ENCODE data around the gene GATA3. TPM values are rescaled to one million over a fixed set of nuclear protein-coding genes. Genes with fewer than 3 reads are reported as not detected.

Gene GATA3
- total and polyA plus RNA-seq, 2 experiments from 2014 or later, result not detected

- Histone ChIP-seq H3K27ac (no peak overlapping the region), H3K36me3 (ENCODE audit: low read depth) (no peaks in the 10 kb centered on the region), H3K4me1 (ENCODE audit: insufficient read depth) (no peaks in the 10 kb centered on the region), H4K20me1 (ENCODE audit: insufficient read depth) (no peaks in the 10 kb centered on the region), H3K4me2 (ENCODE audit: unreplicated experiment) (no peak overlapping the region), H3K9ac (no peak overlapping the region), H3K9me2 (ENCODE audit: insufficient read depth) (no peaks in the 10 kb centered on the region), H2AFZ (no peak overlapping the region), H3K9me3 (ENCODE audit: low read depth) (no peaks in the 10 kb centered on the region), H3K27me3 (replicated peaks; ENCODE audit: insufficient read depth) (peaks cover 13% of the 10 kb centered on the region), H3K79me2 (ENCODE audit: insufficient read depth) (no peaks in the 10 kb centered on the region), H3F3A (ENCODE audit: insufficient read depth) (no peaks in the 10 kb centered on the region), H3K4me3 (no peak overlapping the region)
- in situ Hi-C loops (cut with MboI), result no loop called here
- 21 to 43% methylated on average over 1 of the region's 1 CpG for WGBS, 2 experiments (ENCODE audit: low coverage in 1 of 2, low lambda C conversion rate in 2 of 2, missing lambda C conversion rate in 2 of 2)
- no peak for DNase-seq
- TF ChIP-seq EZH2phosphoT487 (IDR thresholded peaks at IDR 0.05; ENCODE audit: insufficient read depth, low read depth) (no peak), EZH2 (IDR thresholded peaks at IDR 0.05; ENCODE audit: insufficient read depth, poor library complexity, severe bottlenecking) (no peak)
Observed at GRCh38 chr10:8078027-8078426, 23.5 kb downstream of the GATA3 start.

- in situ Hi-C loops (cut with MboI), result no loop called here
- no peak for DNase-seq
- no peaks in the 10 kb centered on the region for H3K79me2 ChIP-seq (ENCODE audit: insufficient read depth)
- H3K36me3 ChIP-seq (ENCODE audit: low read depth), result no peaks in the 10 kb centered on the region
- no peak overlapping the region for H3K9ac ChIP-seq
- H3F3A ChIP-seq (ENCODE audit: insufficient read depth), result no peaks in the 10 kb centered on the region
- no peaks in the 10 kb centered on the region for H3K9me3 ChIP-seq (ENCODE audit: low read depth)
- H2AFZ ChIP-seq, result no peak overlapping the region
- no peak overlapping the region for H3K4me2 ChIP-seq (ENCODE audit: unreplicated experiment)
- H3K27me3 ChIP-seq (replicated peaks; ENCODE audit: insufficient read depth), result peaks cover 13% of the 10 kb centered on the region
- no peak overlapping the region for H3K4me3 ChIP-seq
- no peaks in the 10 kb centered on the region for H3K9me2 ChIP-seq (ENCODE audit: insufficient read depth)
- no peaks in the 10 kb centered on the region for H3K4me1 ChIP-seq (ENCODE audit: insufficient read depth)
- no peak for TF ChIP-seq EZH2 (IDR thresholded peaks at IDR 0.05; ENCODE audit: insufficient read depth, poor library complexity, severe bottlenecking)
- TF ChIP-seq EZH2phosphoT487 (IDR thresholded peaks at IDR 0.05; ENCODE audit: insufficient read depth, low read depth), result no peak
- H3K27ac ChIP-seq, result no peak overlapping the region
- H4K20me1 ChIP-seq (ENCODE audit: insufficient read depth), result no peaks in the 10 kb centered on the region
- WGBS, 2 experiments (ENCODE audit: low coverage in 1 of 2, low lambda C conversion rate in 2 of 2, missing lambda C conversion rate in 2 of 2), result 2 to 3% methylated on average over 3 of the region's 3 CpGs
Observed at GRCh38 chr10:8079126-8079525, 24.6 kb downstream of the GATA3 start.

DNA sequence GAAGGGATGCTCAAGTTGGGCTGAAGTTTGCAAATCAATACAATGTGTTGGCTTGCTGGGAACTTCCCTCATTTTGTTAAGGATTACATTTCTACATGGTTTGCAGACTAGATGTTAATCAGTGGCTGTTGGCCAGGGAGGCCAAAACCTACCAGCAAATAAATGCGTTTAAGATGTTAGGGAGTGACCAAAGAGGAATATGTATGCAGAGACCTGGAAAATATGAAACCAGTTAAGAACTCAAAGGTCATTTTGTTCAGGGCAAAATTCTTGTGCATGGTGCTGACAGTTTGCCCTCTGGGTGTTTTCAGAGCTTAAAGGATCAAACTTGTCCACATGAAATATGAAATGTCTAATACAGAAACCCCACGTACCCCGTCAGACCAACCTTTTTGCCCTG is 30.3 kb downstream of the GATA3 start:
- Histone ChIP-seq H3K27ac (no peak overlapping the region), H3K4me3 (no peak overlapping the region), H3K4me1 (ENCODE audit: insufficient read depth) (no peaks in the 10 kb centered on the region), H3K9me3 (ENCODE audit: low read depth) (no peaks in the 10 kb centered on the region), H4K20me1 (ENCODE audit: insufficient read depth) (no peaks in the 10 kb centered on the region), H3F3A (ENCODE audit: insufficient read depth) (no peaks in the 10 kb centered on the region), H3K79me2 (ENCODE audit: insufficient read depth) (no peaks in the 10 kb centered on the region), H3K4me2 (ENCODE audit: unreplicated experiment) (no peak overlapping the region), H3K9me2 (ENCODE audit: insufficient read depth) (no peaks in the 10 kb centered on the region), H3K27me3 (replicated peaks; ENCODE audit: insufficient read depth) (no peaks in the 10 kb centered on the region; the same call in 1 of the 2 replicates), H2AFZ (no peak overlapping the region), H3K36me3 (ENCODE audit: low read depth) (no peaks in the 10 kb centered on the region), H3K9ac (no peak overlapping the region)
- TF ChIP-seq EZH2phosphoT487 (IDR thresholded peaks at IDR 0.05; ENCODE audit: insufficient read depth, low read depth) (no peak), EZH2 (IDR thresholded peaks at IDR 0.05; ENCODE audit: insufficient read depth, poor library complexity, severe bottlenecking) (no peak)
- in situ Hi-C loops (cut with MboI), result no loop called here
- no peak for DNase-seq
- 5 to 6% methylated on average over 3 of the region's 3 CpGs for WGBS, 2 experiments (ENCODE audit: low coverage in 1 of 2, low lambda C conversion rate in 2 of 2, missing lambda C conversion rate in 2 of 2)

- Histone ChIP-seq H3K9ac (no peak overlapping the region), H3K4me2 (ENCODE audit: unreplicated experiment) (no peak overlapping the region), H3K4me3 (no peak overlapping the region), H3K9me3 (ENCODE audit: low read depth) (no peaks in the 10 kb centered on the region), H3K36me3 (ENCODE audit: low read depth) (no peaks in the 10 kb centered on the region), H3K79me2 (ENCODE audit: insufficient read depth) (no peaks in the 10 kb centered on the region), H3F3A (ENCODE audit: insufficient read depth) (no peaks in the 10 kb centered on the region), H3K27me3 (replicated peaks; ENCODE audit: insufficient read depth) (no peaks in the 10 kb centered on the region; the same call in 1 of the 2 replicates), H4K20me1 (ENCODE audit: insufficient read depth) (no peaks in the 10 kb centered on the region), H3K9me2 (ENCODE audit: insufficient read depth) (no peaks in the 10 kb centered on the region), H3K27ac (no peak overlapping the region), H2AFZ (no peak overlapping the region), H3K4me1 (ENCODE audit: insufficient read depth) (no peaks in the 10 kb centered on the region)
- TF ChIP-seq EZH2phosphoT487 (IDR thresholded peaks at IDR 0.05; ENCODE audit: insufficient read depth, low read depth), result no peak
- no peak for TF ChIP-seq EZH2 (IDR thresholded peaks at IDR 0.05; ENCODE audit: insufficient read depth, poor library complexity, severe bottlenecking)
- in situ Hi-C loops (cut with MboI), result no loop called here
- no peak for DNase-seq
- WGBS, 2 experiments (ENCODE audit: low coverage in 1 of 2, low lambda C conversion rate in 2 of 2, missing lambda C conversion rate in 2 of 2), result 15 to 17% methylated on average over 4 of the region's 4 CpGs
Observed at GRCh38 chr10:8085251-8085650, 30.8 kb downstream of the GATA3 start.

DNA sequence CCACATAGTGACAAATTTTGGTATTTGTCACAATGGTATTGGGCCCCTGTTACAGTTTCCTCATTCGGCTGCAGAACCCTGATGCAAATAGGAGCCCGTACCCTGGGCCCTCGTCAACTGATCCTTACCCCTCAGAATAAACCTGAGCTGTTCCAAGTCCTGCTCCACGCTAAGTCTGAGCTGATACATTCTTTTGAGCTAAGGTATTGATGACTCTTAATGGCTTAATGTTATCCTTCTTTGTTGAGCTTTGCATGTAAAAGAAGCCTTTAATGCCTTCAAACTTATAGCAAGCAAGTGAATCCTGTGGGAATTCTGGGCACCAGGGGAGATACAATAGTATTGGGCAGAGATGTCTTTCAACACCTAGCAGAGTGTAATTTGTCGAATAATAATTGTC is 31.8 kb downstream of the GATA3 start:
- H3K9ac ChIP-seq, result no peak overlapping the region
- H3K36me3 ChIP-seq (ENCODE audit: low read depth), result no peaks in the 10 kb centered on the region
- H3F3A ChIP-seq (ENCODE audit: insufficient read depth), result no peaks in the 10 kb centered on the region
- H3K27me3 ChIP-seq (replicated peaks; ENCODE audit: insufficient read depth), result no peaks in the 10 kb centered on the region; the same call in 1 of the 2 replicates
- in situ Hi-C loops (cut with MboI), result no loop called here
- H3K4me3 ChIP-seq, result no peak overlapping the region
- DNase-seq, result no peak
- H3K9me2 ChIP-seq (ENCODE audit: insufficient read depth), result no peaks in the 10 kb centered on the region
- WGBS, 2 experiments (ENCODE audit: low coverage in 1 of 2, low lambda C conversion rate in 2 of 2, missing lambda C conversion rate in 2 of 2), result 36 to 45% methylated on average over 5 of the region's 5 CpGs
- H4K20me1 ChIP-seq (ENCODE audit: insufficient read depth), result no peaks in the 10 kb centered on the region
- H3K4me2 ChIP-seq (ENCODE audit: unreplicated experiment), result no peak overlapping the region
- H3K79me2 ChIP-seq (ENCODE audit: insufficient read depth), result no peaks in the 10 kb centered on the region
- no peaks in the 10 kb centered on the region for H3K9me3 ChIP-seq (ENCODE audit: low read depth)
- H3K27ac ChIP-seq, result no peak overlapping the region
- TF ChIP-seq EZH2 (IDR thresholded peaks at IDR 0.05; ENCODE audit: insufficient read depth, poor library complexity, severe bottlenecking) (no peak), EZH2phosphoT487 (IDR thresholded peaks at IDR 0.05; ENCODE audit: insufficient read depth, low read depth) (no peak)
- no peak overlapping the region for H2AFZ ChIP-seq
- H3K4me1 ChIP-seq (ENCODE audit: insufficient read depth), result no peaks in the 10 kb centered on the region

All from GM23248 (cell line).